ENCODE measurements around the gene DAAM2.

DAAM2 gene

DNA sequence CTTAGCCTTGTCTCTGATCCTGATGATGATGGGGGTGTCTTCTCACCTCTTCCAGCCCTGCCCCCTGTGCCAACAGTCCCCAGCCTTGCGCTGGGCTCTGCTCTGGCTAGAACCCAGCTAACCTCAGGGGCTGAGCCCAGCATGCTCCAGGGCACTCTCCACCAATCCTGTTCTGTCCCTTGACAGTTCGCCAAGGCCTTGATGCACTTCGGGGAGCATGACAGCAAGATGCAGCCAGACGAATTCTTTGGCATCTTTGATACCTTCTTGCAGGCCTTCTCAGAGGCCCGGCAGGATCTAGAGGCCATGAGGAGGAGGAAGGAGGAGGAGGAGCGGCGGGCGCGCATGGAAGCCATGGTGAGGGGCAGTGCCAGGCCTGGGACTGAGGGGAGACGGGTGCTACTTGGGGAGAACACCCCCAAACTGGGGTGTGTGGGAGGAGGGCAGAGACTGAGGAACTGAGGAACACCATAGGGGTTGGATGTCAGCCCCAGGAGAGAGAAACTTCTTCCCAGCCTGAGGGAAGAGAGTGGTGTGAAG lies 109.0 kb downstream of the DAAM2 start:
- TF ChIP-seq, protein P1, sequence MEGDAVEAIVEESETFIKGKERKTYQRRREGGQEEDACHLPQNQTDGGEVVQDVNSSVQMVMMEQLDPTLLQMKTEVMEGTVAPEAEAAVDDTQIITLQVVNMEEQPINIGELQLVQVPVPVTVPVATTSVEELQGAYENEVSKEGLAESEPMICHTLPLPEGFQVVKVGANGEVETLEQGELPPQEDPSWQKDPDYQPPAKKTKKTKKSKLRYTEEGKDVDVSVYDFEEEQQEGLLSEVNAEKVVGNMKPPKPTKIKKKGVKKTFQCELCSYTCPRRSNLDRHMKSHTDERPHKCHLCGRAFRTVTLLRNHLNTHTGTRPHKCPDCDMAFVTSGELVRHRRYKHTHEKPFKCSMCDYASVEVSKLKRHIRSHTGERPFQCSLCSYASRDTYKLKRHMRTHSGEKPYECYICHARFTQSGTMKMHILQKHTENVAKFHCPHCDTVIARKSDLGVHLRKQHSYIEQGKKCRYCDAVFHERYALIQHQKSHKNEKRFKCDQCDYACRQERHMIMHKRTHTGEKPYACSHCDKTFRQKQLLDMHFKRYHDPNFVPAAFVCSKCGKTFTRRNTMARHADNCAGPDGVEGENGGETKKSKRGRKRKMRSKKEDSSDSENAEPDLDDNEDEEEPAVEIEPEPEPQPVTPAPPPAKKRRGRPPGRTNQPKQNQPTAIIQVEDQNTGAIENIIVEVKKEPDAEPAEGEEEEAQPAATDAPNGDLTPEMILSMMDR (IDR thresholded peaks at IDR 0.05; ENCODE audit: insufficient read depth, low read length, poor library complexity, severe bottlenecking), result no peak
- no peaks in the 10 kb centered on the region for H3K36me3 ChIP-seq (ENCODE audit: control insufficient read depth, insufficient read depth, low read length)

DNA sequence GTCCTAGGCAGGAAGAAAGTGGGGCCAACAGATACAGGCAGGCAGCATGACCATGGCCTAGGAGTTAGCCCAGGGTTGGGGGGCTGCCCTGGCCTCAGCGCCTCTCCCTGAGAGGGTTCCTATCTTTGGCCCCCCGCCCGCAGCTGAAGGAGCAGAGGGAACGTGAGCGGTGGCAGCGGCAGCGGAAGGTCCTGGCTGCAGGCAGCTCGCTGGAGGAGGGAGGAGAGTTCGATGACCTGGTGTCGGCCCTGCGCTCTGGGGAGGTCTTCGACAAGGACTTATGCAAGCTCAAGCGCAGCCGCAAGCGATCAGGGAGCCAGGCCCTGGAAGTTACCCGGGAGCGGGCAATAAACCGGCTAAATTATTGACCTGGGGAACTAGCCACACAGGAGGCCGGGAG lies 109.5 kb downstream of the DAAM2 start:
- TF ChIP-seq, protein P1 (IDR thresholded peaks at IDR 0.05; ENCODE audit: insufficient read depth, low read length, poor library complexity, severe bottlenecking), result no peak
- DNase-seq (ENCODE audit: extremely low read depth, insufficient read length), result no peak
- Histone ChIP-seq H3K27me3 (replicated peaks; ENCODE audit: control insufficient read depth, insufficient read depth, low read length) (no peaks in the 10 kb centered on the region; the same call in 1 of the 2 replicates), H3K4me3 (replicated peaks; ENCODE audit: low read depth, low read length) (no peak overlapping the region), H3K36me3 (ENCODE audit: control insufficient read depth, insufficient read depth, low read length) (no peaks in the 10 kb centered on the region)

More for the DNA sequence above, 109.0 kb downstream of the DAAM2 start:
- Histone ChIP-seq H3K27me3 (replicated peaks; ENCODE audit: control insufficient read depth, insufficient read depth, low read length) (no peaks in the 10 kb centered on the region; the same call in 1 of the 2 replicates), H3K4me3 (replicated peaks; ENCODE audit: low read depth, low read length) (no peak overlapping the region)
- DNase-seq (ENCODE audit: extremely low read depth, insufficient read length), result no peak

DNA sequence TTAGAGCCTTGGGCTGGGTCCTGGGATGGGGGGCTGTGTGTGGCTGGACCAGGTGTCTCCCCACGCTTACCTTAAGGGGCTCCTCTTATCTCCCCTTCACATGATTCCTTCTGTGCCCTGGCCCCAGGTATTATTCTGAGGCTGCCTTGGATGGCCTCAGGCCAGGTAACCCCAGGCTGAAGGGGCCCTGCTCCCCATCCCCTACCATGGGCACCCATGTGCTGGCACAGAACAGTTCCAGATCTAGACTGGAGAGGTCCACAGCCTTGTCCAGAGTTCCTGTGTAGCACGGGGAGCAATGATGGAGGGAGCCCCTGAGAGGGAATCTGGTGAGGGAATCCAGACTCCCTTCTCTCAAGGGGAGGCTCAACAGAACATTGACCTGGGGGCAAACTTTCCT lies 110.0 kb downstream of the DAAM2 start:
- Histone ChIP-seq H3K36me3 (ENCODE audit: control insufficient read depth, insufficient read depth, low read length) (no peaks in the 10 kb centered on the region), H3K27me3 (replicated peaks; ENCODE audit: control insufficient read depth, insufficient read depth, low read length) (no peaks in the 10 kb centered on the region; the same call in 1 of the 2 replicates), H3K4me3 (replicated peaks; ENCODE audit: low read depth, low read length) (no peak overlapping the region)
- TF ChIP-seq, protein P1 (IDR thresholded peaks at IDR 0.05; ENCODE audit: insufficient read depth, low read length, poor library complexity, severe bottlenecking), result no peak
- no peak for DNase-seq (ENCODE audit: extremely low read depth, insufficient read length)

DNA sequence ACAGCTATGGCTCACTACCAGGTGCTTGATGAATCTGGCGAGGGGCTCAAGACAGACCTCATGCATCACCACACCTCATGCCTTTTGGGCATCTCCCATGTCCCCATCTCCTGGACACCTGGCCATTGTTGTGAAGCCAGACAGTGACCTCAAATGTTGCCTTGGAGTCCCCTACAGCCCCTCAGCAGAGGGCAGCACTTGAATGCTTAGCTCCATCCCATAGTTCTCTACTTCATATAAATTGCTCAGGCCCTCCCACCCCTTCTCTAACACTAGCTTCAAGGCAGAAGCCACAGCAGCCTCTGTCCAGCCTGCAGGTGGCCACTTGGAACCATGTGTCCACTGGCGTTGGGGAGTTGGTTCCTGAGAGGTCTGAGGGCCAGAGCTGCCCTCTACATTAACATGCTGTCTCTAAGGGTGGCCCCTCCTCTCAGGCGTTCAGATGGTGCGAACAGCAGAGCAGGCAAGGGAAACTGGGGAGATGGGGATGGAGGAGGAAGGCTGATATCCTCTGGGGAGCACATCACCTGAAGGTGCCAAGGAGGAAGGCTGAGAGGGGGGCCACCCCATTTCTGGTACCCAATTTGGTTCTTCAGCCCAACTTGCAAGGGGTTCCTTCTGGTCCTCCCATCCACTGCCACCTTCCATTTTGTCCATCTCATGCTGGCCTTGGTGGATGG lies 110.8 kb downstream of the DAAM2 start:
- H3K27me3 ChIP-seq (replicated peaks; ENCODE audit: control insufficient read depth, insufficient read depth, low read length), result no peaks in the 10 kb centered on the region; the same call in 1 of the 2 replicates
- DNase-seq (ENCODE audit: extremely low read depth, insufficient read length), result no peak
- TF ChIP-seq, protein P1 (IDR thresholded peaks at IDR 0.05; ENCODE audit: insufficient read depth, low read length, poor library complexity, severe bottlenecking), result no peak
- no peak overlapping the region for H3K4me3 ChIP-seq (replicated peaks; ENCODE audit: low read depth, low read length)
- no peaks in the 10 kb centered on the region for H3K36me3 ChIP-seq (ENCODE audit: control insufficient read depth, insufficient read depth, low read length)

DNA sequence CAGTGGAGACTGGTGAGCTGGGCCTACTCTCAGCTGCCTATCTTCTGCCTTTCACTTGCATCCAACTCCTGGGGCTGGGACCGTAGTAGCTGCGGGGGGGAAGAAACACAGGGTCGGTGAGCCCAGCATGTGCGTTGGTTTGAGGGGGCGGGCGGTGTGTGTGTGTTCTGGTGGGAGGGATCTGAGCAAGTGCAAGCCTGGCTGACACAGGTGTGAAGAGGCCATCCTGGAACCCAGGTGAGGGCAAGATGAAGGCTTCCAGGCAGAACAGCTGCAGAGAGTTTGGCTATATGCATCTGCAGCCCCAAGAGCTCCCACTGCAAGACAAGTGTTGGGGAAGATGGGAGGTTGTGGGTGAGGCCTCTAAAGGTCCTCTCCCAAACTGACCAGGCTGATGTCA lies 111.5 kb downstream of the DAAM2 start:
- Histone ChIP-seq H3K4me3 (replicated peaks; ENCODE audit: low read depth, low read length) (no peak overlapping the region), H3K27me3 (replicated peaks; ENCODE audit: control insufficient read depth, insufficient read depth, low read length) (no peaks in the 10 kb centered on the region; the same call in 1 of the 2 replicates), H3K36me3 (ENCODE audit: control insufficient read depth, insufficient read depth, low read length) (no peaks in the 10 kb centered on the region)
- TF ChIP-seq, protein P1 (IDR thresholded peaks at IDR 0.05; ENCODE audit: insufficient read depth, low read length, poor library complexity, severe bottlenecking), result no peak
- DNase-seq (ENCODE audit: extremely low read depth, insufficient read length), result no peak

Data from GM06990 (cell line).